Fibroblast of peridontal ligament (primary cell): ENCODE results near the gene STK16.
"Not testable (repeated sequence)": the region's sequence is repeated elsewhere in the genome, so short reads cannot be mapped to it uniquely, and the experiment has no call there.

ENCODE experiments used
- DNase-seq: peaks from one replicate; pipeline ENCODE4 v3.0.0-alpha.2; 2010; ENCODE audit errors: extremely low read depth

Gene STK16

GRCh38 chr2:219245148-219245898, at the start of gene STK16, which contains the start of gene GLB1L:
Gene STK16 (plus strand): TSS chr2:219245479. CDS start chr2:219246000, 521 bp downstream.
Gene GLB1L (minus strand): TSS chr2:219245444. CDS start chr2:219243573, 1,871 bp downstream.
- DNase-seq, result peak; percentile 93

DNA sequence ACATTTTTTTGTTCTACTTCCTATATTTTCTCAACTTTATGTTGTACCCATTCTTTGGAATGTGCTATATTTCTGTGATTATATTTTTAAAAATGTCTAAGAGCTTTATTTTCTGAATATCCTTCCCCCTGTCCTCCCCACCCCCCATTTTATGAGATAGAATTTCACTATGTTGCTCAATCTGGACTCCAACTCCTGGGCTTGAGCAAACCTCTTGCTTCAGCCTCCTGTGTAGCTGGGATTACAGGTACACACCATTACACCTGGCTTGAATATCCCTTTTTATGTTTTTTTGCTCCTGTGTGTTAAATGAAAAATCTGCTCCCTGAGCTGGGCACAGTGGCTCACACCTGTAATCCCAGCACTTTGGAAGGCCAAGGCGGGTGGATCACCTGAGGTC, 47.9 kb upstream of the STK16 start:
- DNase-seq, result no peak

DNA sequence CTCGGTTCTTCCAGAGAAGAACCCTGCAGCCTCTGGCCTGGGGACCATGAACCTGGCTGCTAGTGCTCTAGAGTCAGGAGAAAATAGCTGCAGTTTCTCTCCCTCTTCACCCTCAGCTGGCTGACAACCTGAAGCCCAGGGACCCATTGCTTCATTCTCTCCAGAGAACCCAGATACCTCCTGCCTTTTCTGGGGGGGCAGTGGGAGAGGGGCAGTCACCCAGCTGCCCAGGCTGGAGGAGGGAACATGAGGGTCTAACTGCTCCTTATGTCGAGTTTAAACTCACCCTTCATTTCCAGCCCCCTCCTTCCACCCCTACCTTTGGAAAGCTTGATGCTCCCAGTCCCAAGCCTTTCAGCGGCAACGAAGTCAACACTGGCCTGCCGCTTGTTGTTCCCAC, 46.3 kb upstream of the STK16 start:
- DNase-seq, result no peak

GRCh38 chr2:219199470-219200211, 45.6 kb upstream of the STK16 start:
- no peak for DNase-seq

- DNase-seq, result not testable (repeated sequence)
These were observed 44.6 kb upstream of the STK16 start for GRCh38 chr2:219200502-219201326.

DNA sequence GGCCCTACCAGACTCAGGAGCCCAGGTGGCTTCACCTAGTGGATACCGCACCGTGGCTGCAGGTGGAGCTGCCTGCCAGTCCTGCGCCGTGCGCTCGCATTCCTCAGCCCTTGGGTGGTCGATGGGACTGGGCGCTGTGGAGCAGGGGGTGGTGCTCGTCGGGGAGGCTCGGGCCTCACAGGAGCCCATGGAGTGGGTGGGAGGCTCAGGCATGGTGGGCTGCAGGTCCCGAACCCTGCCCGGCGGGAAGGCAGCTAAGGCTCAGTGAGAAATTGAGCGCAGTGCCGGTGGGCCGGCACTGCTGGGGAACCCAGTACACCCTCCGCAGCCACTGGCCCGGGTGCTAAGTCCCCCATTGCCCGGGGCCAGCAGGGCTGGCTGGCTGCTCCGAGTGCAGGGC, 43.9 kb upstream of the STK16 start:
- not testable (repeated sequence) for DNase-seq

- no peak for DNase-seq
These were observed 40.7 kb upstream of the STK16 start for GRCh38 chr2:219204425-219205164.

DNA sequence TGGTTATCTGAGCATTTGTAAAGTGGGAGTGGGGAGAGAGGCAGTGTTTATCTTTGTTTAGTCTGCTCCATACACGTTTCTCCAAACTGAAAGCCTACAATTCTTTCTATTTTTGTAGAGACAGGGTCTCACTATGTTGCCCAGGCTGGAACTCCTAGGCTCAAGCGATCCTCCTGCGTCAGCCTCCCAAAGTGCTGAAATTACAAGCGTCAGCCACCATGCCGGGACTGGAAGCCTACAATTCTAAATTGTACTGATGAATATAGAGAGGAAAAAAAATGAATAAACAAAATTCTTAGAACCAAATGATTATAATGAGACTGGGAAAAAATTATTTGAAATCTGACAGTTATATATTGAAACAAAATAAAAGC, 40.1 kb upstream of the STK16 start:
- no peak for DNase-seq

GRCh38 chr2:219205981-219206327, 39.3 kb upstream of the STK16 start:
- no peak for DNase-seq

DNA sequence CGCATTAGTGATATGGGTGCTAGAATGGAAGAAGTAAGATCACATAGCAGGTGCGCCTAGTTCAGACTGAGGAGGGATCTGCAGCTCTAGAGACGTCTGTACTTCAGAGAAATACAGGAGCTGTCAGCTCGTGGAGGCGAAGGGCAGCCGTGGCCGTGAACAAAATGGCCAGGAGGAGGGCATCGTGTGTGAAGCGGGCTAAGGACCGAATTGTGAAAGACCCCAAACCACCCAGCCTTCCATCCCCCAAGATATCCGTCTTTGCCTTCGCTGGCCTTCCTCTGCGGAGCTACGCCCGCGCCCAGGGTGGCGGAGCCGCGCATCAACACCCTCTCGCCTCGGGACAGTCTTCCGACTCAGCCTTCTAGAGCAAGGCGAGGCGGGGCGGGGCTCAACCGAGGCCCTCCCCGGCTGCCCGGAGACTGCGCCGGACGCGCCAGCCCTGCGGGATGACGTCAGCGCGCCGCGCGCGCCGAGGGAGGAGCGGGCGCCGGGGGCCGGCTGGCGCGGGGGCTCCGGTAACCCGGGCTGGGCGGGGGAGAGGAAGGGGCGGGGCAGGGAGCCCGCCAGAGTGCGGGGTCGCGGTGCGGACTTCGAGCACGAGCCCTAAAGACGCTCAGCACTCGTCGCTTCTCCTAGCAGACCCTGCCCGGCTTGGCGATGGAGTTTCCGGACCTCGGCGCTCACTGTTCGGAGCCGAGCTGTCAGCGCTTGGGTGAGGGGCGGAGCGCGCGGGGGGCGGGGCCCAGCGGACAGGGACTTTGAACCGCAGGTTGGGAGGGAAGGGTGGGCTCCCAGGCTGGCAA, 38.7 kb upstream of the STK16 start, which contains the start of gene ZFAND2B:
Gene ZFAND2B, plus strand, starts transcription at position 455 of the 806 bp plus-strand sequence. Its CDS starts 206 bp downstream, at position 661.
- DNase-seq, result peak; percentile 84

- no peak for DNase-seq
These were observed 38.0 kb upstream of the STK16 start for GRCh38 chr2:219207134-219207883.

DNA sequence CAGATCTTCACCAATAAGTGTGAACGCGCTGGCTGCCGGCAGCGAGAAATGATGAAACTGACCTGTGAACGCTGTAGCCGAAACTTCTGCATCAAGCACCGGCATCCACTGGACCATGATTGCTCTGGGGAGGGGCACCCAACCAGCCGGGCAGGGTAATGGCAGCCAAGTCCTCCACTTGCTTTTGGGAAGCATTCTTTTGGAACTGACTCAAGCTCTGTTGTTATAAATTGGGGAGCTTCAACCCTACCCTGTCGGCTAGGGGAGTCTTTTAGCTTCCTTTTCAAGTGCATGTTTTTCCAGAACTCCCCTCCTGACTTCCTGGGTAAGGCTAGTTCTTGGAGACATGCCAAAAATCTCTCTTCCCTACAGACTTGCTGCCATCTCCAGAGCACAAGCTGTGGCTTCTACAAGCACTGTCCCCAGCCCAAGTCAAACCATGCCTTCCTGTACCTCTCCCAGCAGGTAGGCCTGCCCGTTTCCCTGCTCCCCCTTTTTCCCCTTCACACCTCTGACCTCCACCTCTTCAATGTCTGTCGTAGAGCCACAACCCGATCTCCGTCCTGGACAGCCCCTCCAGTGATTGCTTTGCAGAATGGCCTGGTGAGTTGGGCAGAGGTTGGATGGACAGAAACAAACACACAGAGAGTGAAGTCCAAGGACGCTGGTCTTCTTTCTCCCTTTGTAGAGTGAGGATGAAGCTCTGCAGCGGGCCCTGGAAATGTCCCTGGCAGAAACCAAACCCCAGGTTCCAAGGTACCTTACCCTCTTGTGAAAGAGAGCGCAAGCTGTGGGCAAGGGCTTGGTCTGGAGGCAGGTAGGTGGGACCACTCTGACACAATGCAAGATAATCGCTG, 37.2 kb upstream of the STK16 start:
- peak; percentile 59 for DNase-seq

- no peak for DNase-seq
These were observed 35.8 kb upstream of the STK16 start for GRCh38 chr2:219209236-219210195.

DNA sequence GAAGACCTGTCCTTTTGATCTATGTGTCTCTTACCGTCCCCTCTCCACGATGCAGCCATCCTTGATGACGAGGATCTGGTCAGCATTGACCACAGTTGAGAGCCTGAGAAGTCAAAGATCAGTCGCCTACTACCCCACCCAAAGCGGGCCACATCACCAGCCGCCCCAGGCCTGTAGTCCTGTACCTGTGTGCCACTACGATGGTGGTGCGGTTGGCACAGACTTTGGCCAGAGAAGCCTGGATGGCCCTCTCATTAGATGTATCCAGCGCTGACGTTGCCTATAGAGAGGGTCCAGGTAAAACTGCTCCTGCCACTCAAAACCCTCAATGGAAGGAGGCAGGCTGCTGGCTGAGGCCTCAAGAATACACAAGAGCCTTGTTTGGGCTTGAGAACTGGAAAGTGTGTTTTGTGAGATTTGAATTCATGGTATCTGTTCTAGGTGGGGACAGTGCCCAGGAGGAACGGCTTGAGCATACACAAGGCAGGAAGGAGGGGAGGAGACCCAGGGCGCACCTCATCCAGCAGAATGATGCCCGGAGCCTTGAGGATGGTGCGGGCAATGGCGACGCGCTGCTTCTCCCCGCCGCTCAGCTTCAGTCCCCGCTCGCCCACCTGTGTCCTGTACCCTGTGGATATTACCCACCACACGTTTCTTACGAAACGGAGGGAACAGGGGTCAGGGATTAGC, 34.9 kb upstream of the STK16 start:
- DNase-seq, result no peak

- no peak for DNase-seq
These were observed 34.4 kb upstream of the STK16 start for GRCh38 chr2:219210886-219211362.

GRCh38 chr2:219213026-219213415, 32.3 kb upstream of the STK16 start:
- no peak for DNase-seq

GRCh38 chr2:219213486-219214071, 31.7 kb upstream of the STK16 start:
- no peak for DNase-seq
